Suprapubic skin (tissue), 4 donors: ENCODE data around the gene CBX6. TPM values are rescaled to one million over a fixed set of nuclear protein-coding genes. Genes with fewer than 3 reads are reported as not detected.
"Not testable (repeated sequence)": the region's sequence is repeated elsewhere in the genome, so short reads cannot be mapped to it uniquely, and the experiment has no call there.

Experiments
- DNase-seq, 2 donors: peaks; one replicate each; pipeline ENCODE4 v3.0.0-alpha.2; 2019; ENCODE audit warnings: low spot score in 2 of 2
- H3K27ac ChIP-seq: fragments of 200-600 bp; sonication (generic); one replicate; pipeline ENCODE4 v1.5.1; 2019
- H3K27me3 ChIP-seq: fragments of 200-600 bp; sonication (generic); one replicate; pipeline ENCODE4 v1.5.1; 2019
- H3K36me3 ChIP-seq: fragments of 200-600 bp; sonication (generic); one replicate; pipeline ENCODE4 v1.5.1; 2019
- H3K4me1 ChIP-seq: fragments of 200-600 bp; sonication (generic); one replicate; pipeline ENCODE4 v1.5.1; 2019
- H3K4me3 ChIP-seq: fragments of 200-600 bp; sonication (generic); one replicate; pipeline ENCODE4 v1.5.1; 2019; ENCODE audit warnings: mild to moderate bottlenecking
- H3K9me3 ChIP-seq: fragments of 200-600 bp; sonication (generic); one replicate; pipeline ENCODE4 v1.5.1; 2019
- EP300 ChIP-seq: sonication (generic); formaldehyde crosslinking; IDR thresholded peaks from one replicate; pipeline ENCODE4 v1.6.1; 2017; ENCODE audit warnings: antibody characterized with exemption
- POLR2A ChIP-seq, 2 donors: fragments of 450-650 bp; IDR thresholded peaks; one replicate each; pipeline ENCODE4 v1.6.1; 2017; ENCODE audit warnings: antibody characterized with exemption in 2 of 2, mild to moderate bottlenecking in 2 of 2, moderate library complexity in 2 of 2
- POLR2AphosphoS5 ChIP-seq, 3 donors: sonication (generic); formaldehyde crosslinking; IDR thresholded peaks; one replicate each; pipeline ENCODE4 v1.6.1; 2017; ENCODE audit warnings: antibody characterized with exemption in 3 of 3
- WGBS: methylation state at CpG from one replicate; pipeline ENCODE4 v1.1.5; 2018; 5-methylcytosine and 5-hydroxymethylcytosine counted together
- total RNA-seq, 4 donors: library from RNA; depleted of rRNA; stranded (reverse); fragments of >200 nt; gene quantifications; one replicate each; pipeline ENCODE4 v1.1.0, GENCODE V29; 2016
- TF ChIP-seq, protein P1 (sequence below), 2 donors: fragments of 200-600 bp in 1 of 2; fragments of 450-650 bp in 1 of 2; sonication (generic) in 1 of 2; IDR thresholded peaks; one replicate each; pipeline ENCODE4 v1.5.1; 2016 to 2019; ENCODE audit warnings: antibody characterized with exemption in 2 of 2, mild to moderate bottlenecking in 1 of 2, moderate library complexity in 1 of 2

Gene CBX6
- total RNA-seq, 4 donors from 2014 or later = 11.5 to 31.4 (median 22.1) TPM

DNA sequence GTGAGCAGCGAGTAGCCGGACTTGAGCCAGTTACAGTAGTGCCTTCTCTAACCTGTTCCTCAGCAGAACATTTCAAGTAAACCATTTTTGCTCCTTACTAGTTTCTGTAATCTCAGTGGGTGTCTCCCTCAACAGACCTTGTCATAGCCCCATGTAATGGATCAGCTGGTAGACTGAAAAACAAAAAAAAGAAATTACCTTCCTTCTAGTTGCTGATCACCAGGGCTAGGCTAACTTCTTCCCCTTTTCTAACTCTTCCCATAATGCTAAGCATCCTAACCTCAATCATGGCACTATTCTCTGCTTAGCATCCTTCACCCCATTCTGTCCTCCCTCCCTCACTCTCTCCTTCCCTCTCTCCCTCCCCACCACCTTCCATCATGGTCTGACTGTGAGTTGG lies 35.8 kb upstream of the CBX6 start:
- no peak overlapping the region for H3K27ac ChIP-seq
- no peaks in the 10 kb centered on the region for H3K4me1 ChIP-seq
- TF ChIP-seq, protein P1, sequence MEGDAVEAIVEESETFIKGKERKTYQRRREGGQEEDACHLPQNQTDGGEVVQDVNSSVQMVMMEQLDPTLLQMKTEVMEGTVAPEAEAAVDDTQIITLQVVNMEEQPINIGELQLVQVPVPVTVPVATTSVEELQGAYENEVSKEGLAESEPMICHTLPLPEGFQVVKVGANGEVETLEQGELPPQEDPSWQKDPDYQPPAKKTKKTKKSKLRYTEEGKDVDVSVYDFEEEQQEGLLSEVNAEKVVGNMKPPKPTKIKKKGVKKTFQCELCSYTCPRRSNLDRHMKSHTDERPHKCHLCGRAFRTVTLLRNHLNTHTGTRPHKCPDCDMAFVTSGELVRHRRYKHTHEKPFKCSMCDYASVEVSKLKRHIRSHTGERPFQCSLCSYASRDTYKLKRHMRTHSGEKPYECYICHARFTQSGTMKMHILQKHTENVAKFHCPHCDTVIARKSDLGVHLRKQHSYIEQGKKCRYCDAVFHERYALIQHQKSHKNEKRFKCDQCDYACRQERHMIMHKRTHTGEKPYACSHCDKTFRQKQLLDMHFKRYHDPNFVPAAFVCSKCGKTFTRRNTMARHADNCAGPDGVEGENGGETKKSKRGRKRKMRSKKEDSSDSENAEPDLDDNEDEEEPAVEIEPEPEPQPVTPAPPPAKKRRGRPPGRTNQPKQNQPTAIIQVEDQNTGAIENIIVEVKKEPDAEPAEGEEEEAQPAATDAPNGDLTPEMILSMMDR (IDR thresholded peaks at IDR 0.05) = no peak
- no peaks in the 10 kb centered on the region for H3K9me3 ChIP-seq
- no peak for DNase-seq
- H3K36me3 ChIP-seq = no peaks in the 10 kb centered on the region
- peaks cover 11% of the 10 kb centered on the region for H3K27me3 ChIP-seq
- H3K4me3 ChIP-seq = no peak overlapping the region
- 70% methylated on average over 2 of the region's 2 CpGs for WGBS

DNA sequence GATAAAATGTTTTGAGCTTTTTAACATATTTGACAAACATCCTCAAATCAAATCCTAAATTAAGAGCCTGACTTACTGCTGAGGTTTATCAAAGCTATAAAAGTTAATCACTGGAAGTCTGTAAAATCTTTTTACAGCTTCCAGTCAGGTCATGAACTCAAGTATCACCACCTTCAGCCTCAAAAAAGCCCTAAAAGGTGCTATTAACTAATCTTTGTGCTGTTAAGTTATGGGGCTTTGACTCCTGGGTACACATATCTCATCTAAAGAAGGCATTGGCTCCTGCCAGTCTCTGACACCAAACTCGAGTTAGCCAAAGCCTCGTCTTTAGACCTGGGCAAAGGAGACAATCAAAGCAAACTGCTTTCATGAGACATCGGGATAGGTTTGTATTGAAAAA lies 34.0 kb upstream of the CBX6 start:
- Histone ChIP-seq H3K4me3 (no peak overlapping the region), H3K9me3 (no peaks in the 10 kb centered on the region), H3K27ac (no peak overlapping the region), H3K27me3 (peaks cover 11% of the 10 kb centered on the region), H3K36me3 (no peaks in the 10 kb centered on the region), H3K4me1 (no peaks in the 10 kb centered on the region)
- WGBS = 85% methylated on average over 3 of the region's 3 CpGs
- TF ChIP-seq, protein P1 (IDR thresholded peaks at IDR 0.05) = no peak
- TF ChIP-seq EP300 (no peak), POLR2AphosphoS5 (IDR thresholded peaks at IDR 0.05) (no peak), POLR2A (IDR thresholded peaks at IDR 0.05) (no peak)
- no peak for DNase-seq

DNA sequence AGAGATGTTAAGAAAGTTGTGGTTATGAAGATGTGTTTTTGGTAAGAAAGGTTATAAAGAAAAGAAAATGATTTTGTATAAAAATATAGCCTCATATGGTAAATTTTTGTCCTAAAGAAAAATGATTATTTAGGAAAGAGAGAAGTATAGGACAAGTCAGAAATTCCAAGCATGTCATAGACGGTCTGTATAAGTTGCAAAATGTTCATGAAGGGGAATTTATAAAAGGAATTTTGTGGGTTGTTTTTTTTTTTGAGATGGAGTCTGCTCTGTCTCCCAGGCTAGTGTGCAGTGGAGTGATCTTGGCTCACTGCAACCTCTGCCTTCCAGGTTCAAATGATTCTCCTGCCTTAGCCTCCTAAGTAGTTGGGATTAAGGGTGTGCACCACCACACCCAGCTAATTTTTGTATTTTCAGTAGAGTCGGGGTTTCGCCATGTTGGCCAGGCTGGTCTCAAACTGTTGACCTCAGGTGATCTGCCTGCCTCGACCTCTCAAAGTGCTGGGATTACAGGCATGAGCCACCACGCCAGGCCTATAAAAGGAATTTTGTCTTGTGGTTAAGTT lies 32.1 kb upstream of the CBX6 start:
- not testable (repeated sequence) for H3K27ac ChIP-seq, H3K9me3 ChIP-seq
- WGBS = 69% methylated on average over 5 of the region's 5 CpGs

GRCh38 chr22:38901111-38901641 lies 29.2 kb upstream of the CBX6 start:
- no peaks in the 10 kb centered on the region for H3K4me1 ChIP-seq
- no peaks in the 10 kb centered on the region for H3K36me3 ChIP-seq
- H3K27ac ChIP-seq = no peak overlapping the region
- TF ChIP-seq POLR2A (IDR thresholded peaks at IDR 0.05) = no peak
- TF ChIP-seq, protein P1 (IDR thresholded peaks at IDR 0.05) = no peak
- H3K4me3 ChIP-seq = no peak overlapping the region
- no peaks in the 10 kb centered on the region for H3K9me3 ChIP-seq
- no peak for DNase-seq
- 78% methylated on average over 5 of the region's 5 CpGs for WGBS
- H3K27me3 ChIP-seq = no peaks in the 10 kb centered on the region

More for the DNA sequence above, 32.1 kb upstream of the CBX6 start:
- not testable (repeated sequence) for H3K4me1 ChIP-seq, H3K36me3 ChIP-seq, H3K4me3 ChIP-seq, DNase-seq
- peaks cover 11% of the 10 kb centered on the region for H3K27me3 ChIP-seq

DNA sequence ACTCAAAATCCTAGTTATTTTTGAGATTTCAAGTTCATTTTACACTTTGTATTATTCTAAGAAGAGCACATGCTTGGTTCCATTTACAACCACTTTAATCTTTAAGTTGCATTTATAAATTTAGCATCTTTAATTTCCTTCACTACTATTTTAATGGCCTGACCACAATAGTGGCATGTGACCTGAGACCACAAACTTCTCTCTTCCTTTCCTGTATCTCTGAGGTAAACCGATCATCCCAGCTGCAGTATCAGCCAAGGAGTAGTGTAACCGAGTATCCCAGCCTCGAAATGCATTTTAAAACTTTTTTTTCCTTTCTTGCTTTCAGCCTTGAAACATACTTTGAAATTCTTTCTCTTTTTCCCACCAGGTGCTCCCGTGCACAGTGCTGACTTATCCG lies 28.7 kb upstream of the CBX6 start:
- no peak for TF ChIP-seq EP300
- TF ChIP-seq POLR2AphosphoS5 (IDR thresholded peaks at IDR 0.05) = no peak
- no peak for TF ChIP-seq POLR2A (IDR thresholded peaks at IDR 0.05)
- TF ChIP-seq, protein P1 (IDR thresholded peaks at IDR 0.05) = no peak
- Histone ChIP-seq H3K36me3 (no peaks in the 10 kb centered on the region), H3K27me3 (no peaks in the 10 kb centered on the region), H3K27ac (no peak overlapping the region), H3K4me3 (no peak overlapping the region), H3K4me1 (no peaks in the 10 kb centered on the region), H3K9me3 (no peaks in the 10 kb centered on the region)
- 69% methylated on average over 5 of the region's 5 CpGs for WGBS
- no peak for DNase-seq

DNA sequence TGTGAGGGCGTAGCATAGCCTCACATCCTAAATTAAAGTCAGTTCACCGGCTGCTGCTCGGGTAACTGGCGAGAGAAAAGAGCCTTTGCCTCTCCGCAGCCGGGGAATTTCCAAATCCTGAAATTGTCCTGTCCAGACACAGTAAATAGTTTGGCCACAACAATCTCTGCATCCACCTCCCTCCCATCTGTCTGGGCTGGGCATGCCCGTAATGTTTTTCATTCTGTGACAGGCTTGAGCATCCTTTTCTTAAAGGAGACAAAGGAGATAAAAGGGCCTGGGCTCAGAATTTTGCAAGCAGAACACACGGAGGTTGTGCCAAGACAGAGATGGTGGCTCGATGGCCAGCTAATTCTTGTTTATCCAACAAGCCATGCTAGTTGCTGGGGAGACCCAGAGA lies 19.2 kb upstream of the CBX6 start:
- H3K27me3 ChIP-seq = peaks cover 10% of the 10 kb centered on the region
- no peak overlapping the region for H3K4me3 ChIP-seq
- no peak for DNase-seq
- H3K9me3 ChIP-seq = no peaks in the 10 kb centered on the region
- TF ChIP-seq EP300 (no peak), POLR2A (IDR thresholded peaks at IDR 0.05) (no peak), POLR2AphosphoS5 (IDR thresholded peaks at IDR 0.05) (no peak)
- TF ChIP-seq, protein P1 (IDR thresholded peaks at IDR 0.05) = no peak
- no peaks in the 10 kb centered on the region for H3K4me1 ChIP-seq
- H3K36me3 ChIP-seq = no peaks in the 10 kb centered on the region
- WGBS = 62% methylated on average over 9 of the region's 9 CpGs
- no peak overlapping the region for H3K27ac ChIP-seq
